ENCODE data around the gene TNFRSF14.
A peak's percentile ranks its signal among the peaks of the same experiment; 100 is the strongest.
"Not testable (repeated sequence)": the region's sequence is repeated elsewhere in the genome, so short reads cannot be mapped to it uniquely, and the experiment has no call there.

TNFRSF14 gene

GRCh38 chr1:2555634-2556276, 416 bp upstream of the TNFRSF14 start:
- DNase-seq = peak; percentile 88

- DNase-seq = peak; percentile 75
Observed at GRCh38 chr1:2556678-2557481, 709 bp downstream of the TNFRSF14 start.

GRCh38 chr1:2557482-2558400, 1.6 kb downstream of the TNFRSF14 start:
- DNase-seq = no peak

- DNase-seq = no peak
Observed at GRCh38 chr1:2558420-2558819, 2.2 kb downstream of the TNFRSF14 start.

GRCh38 chr1:2558861-2559260, 2.7 kb downstream of the TNFRSF14 start:
- DNase-seq = no peak

GRCh38 chr1:2559509-2560298, 3.5 kb downstream of the TNFRSF14 start:
- DNase-seq = no peak

GRCh38 chr1:2560299-2561073, 4.3 kb downstream of the TNFRSF14 start:
- no peak for DNase-seq

- no peak for DNase-seq
Observed at GRCh38 chr1:2561446-2561845, 5.3 kb downstream of the TNFRSF14 start.

- DNase-seq = no peak
Observed at GRCh38 chr1:2561898-2562895, 6.0 kb downstream of the TNFRSF14 start.

GRCh38 chr1:2563205-2563604, 7.0 kb downstream of the TNFRSF14 start:
- no peak for DNase-seq

- DNase-seq = no peak
Observed at GRCh38 chr1:2564006-2564814, 8.0 kb downstream of the TNFRSF14 start.

GRCh38 chr1:2564815-2565374, 8.7 kb downstream of the TNFRSF14 start:
- DNase-seq = no peak

GRCh38 chr1:2566101-2567045, 10.2 kb downstream of the TNFRSF14 start:
- no peak for DNase-seq

- no peak for DNase-seq
Observed at GRCh38 chr1:2567083-2567679, 11.0 kb downstream of the TNFRSF14 start.

GRCh38 chr1:2568187-2568816, 12.1 kb downstream of the TNFRSF14 start:
- DNase-seq = not testable (repeated sequence)

- no peak for DNase-seq
Observed at GRCh38 chr1:2569060-2569459, 12.9 kb downstream of the TNFRSF14 start.

GRCh38 chr1:2569703-2570102, 13.5 kb downstream of the TNFRSF14 start:
- DNase-seq = not testable (repeated sequence)

Measured in activated CD8-positive, alpha-beta memory T cell treated with anti-CD3 and anti-CD28 coated beads, Interleukin-2, amount 50 U/mL, for 48 hours (primary cell).